Globus pallidus (tissue), 1 donor: Measurements from ENCODE around the gene PAN3.

Source experiments
- DNase-seq: peaks from one replicate; pipeline ENCODE4 v3.0.0-alpha.2; 2015; ENCODE audit warnings: low spot score

PAN3 gene

GRCh38 chr13:28338742-28339141, 200.4 kb downstream of the PAN3 start:
- DNase-seq = no peak

GRCh38 chr13:28339419-28339818, 201.1 kb downstream of the PAN3 start:
- DNase-seq = no peak

- no peak for DNase-seq
Measured at GRCh38 chr13:28340272-28340793, 202.0 kb downstream of the PAN3 start.

- no peak for DNase-seq
Measured at GRCh38 chr13:28342251-28342650, 203.9 kb downstream of the PAN3 start.

- no peak for DNase-seq
Measured at GRCh38 chr13:28344163-28344562, 205.8 kb downstream of the PAN3 start.
